Calu3 (cell line): ENCODE results near the gene LKAAEAR1. TPM values are rescaled to one million over a fixed set of nuclear protein-coding genes. Genes with fewer than 3 reads are reported as not detected.

Source experiments
- BruUV-seq: library from RNA; stranded (reverse); fragments of 400-500 nt; replicated peaks from 2 replicates; lab custom pipeline; 2021; lab: Mats Ljungman, UMichigan
- CTCF ChIA-PET: fragments of 300-600 bp; sonication (Branson Sonifier 250); formaldehyde crosslinking; loops from one replicate; lab custom pipeline; 2022; ENCODE audit warnings: antibody characterized with exemption; lab: Charles Lee
- DNase-seq: peaks from one replicate; pipeline ENCODE4 v3.0.0; 2022
- H3K27ac Mint-ChIP-seq: one replicate; pipeline ENCODE4 v1.8.0; 2022; ENCODE audit warnings: mixed read lengths; ENCODE audit not compliant: unreplicated experiment
- H3K27me3 Mint-ChIP-seq: one replicate; pipeline ENCODE4 v1.8.0; 2022; ENCODE audit warnings: mixed read lengths; ENCODE audit not compliant: unreplicated experiment
- H3K36me3 Mint-ChIP-seq: one replicate; pipeline ENCODE4 v1.8.0; 2022; ENCODE audit warnings: mild to moderate bottlenecking, moderate library complexity, mixed read lengths; ENCODE audit not compliant: insufficient read depth, unreplicated experiment
- H3K4me1 Mint-ChIP-seq: one replicate; pipeline ENCODE4 v1.8.0; 2022; ENCODE audit warnings: mild to moderate bottlenecking, low read depth, mixed read lengths; ENCODE audit not compliant: unreplicated experiment
- H3K4me3 Mint-ChIP-seq: one replicate; pipeline ENCODE4 v1.8.0; 2022; ENCODE audit warnings: mild to moderate bottlenecking, low read depth, moderate library complexity, mixed read lengths; ENCODE audit not compliant: unreplicated experiment
- H3K9me3 Mint-ChIP-seq: one replicate; pipeline ENCODE4 v1.8.0; 2022; ENCODE audit warnings: low read depth, mixed read lengths; ENCODE audit not compliant: unreplicated experiment
- CTCF ChIP-seq: fragments of 200-600 bp; IDR thresholded peaks from one replicate; pipeline ENCODE4 v1.8.0; 2022; ENCODE audit warnings: antibody characterized with exemption; ENCODE audit not compliant: unreplicated experiment
- intact Hi-C: fragments of 100-400 bp; cut with micrococcal nuclease; formaldehyde crosslinking; loops from one replicate; pipeline ENCODE4 v1.10.0; 2022; ENCODE audit not compliant: unreplicated experiment
- total RNA-seq: library from RNA; stranded (reverse); gene quantifications from 2 replicates; pipeline ENCODE4 v1.2.3, GENCODE V29; 2022

LKAAEAR1 gene
- total RNA-seq, 1 experiment from 2014 or later = not detected

DNA sequence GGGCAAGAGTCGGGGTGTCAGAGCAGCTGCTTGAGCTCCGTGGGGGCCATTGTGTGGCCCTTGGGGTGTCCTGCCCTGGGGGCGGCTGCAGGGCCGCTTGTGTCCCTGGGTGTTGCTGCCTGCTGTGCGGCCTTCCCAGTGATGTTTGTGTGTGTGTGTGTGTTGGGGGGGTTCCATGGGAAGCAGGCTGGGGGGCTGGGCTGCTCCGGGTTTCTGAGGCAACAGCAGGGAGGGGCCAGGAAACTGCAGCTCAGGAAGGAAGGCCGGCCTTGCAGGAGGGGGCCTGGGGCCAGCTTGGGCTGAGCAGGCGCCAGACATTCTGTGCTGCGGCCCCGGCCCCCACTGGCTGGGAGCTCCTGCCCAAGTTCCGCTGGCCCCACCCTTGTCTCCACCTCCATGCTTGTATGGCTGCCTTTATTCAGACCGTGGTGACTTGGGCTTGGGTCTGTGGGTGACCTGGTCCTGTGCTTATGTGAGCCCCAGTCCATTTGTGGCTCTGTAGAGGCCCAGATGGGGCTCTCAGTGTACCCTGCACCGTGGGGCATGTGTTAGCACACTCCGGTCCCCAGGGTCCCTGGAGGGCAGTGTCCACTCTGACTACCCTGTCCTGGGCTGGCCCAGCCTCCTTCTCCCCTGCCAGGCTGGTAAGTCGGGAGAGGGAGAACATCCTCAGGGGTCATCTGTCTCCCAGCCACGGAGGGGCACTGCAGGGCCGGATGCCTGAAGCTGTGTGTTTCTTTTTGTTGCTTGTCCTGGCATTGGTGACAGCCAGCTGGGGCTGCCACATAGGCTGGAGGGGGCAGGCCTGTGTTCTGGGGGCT lies 30.1 kb downstream of the LKAAEAR1 start:
- H3K27ac Mint-ChIP-seq = no peak overlapping the region
- H3K9me3 Mint-ChIP-seq = no peaks in the 10 kb centered on the region
- intact Hi-C loops = loop anchor here (10.0 kb wide), 1 partner anchor 159 kb away; the partner anchor contains the start of gene DNAJC5
- peaks cover 19% of the 10 kb centered on the region for H3K4me1 Mint-ChIP-seq
- BruUV-seq = no TSS peak
- no peaks in the 10 kb centered on the region for H3K36me3 Mint-ChIP-seq
- H3K4me3 Mint-ChIP-seq = no peak overlapping the region
- CTCF ChIA-PET = interaction anchor here (0.8 to 3.0 kb wide), 10 partner anchors 8 to 66 kb away, joined by 3 to 13 read pairs (median 4); partner anchors contain the start of gene TCEA2
- H3K27me3 Mint-ChIP-seq = peaks cover 63% of the 10 kb centered on the region
- DNase-seq = peak; percentile 68
- no peak for TF ChIP-seq CTCF

DNA sequence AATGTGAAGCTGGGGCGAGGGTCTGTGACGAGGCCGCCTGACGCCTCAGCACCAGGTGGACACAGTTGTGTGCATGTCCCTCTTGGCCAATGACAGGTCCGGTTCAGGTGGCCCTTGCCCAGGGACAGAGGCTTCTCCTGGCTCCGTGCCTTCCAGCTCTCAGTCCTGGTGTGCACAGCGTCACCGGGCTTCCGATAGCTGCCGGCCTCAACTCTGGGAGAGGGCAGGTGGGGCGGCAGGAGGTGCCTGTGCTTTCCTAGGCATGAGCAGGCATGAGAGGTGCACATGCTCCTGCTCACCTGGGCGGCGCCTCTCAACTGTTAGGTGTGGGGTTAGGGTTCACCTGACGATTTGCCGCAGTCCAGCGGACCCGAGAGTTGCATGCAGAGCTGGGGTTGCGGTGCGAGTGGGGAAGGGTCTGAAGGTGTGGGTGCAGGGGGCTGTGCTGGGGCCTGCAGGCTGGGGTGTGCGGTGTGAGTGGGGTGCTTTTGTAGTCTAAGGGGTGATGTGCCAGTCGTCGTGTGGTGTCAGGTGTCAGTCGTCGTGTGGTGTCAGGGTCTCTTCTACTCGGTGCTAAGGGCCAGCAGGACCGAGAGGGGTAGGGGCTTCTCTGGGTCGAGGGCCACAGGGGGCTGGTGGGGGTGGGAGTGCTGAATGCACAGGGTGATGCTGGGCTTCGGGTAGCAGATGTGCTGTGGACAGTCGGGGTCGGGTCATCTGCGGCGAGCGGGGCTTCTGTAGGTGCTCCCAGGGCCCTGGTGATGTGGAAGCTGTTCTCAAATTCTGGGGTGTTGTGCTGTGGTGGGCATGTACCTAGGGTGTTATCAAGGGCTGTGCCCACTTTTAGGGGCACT lies 31.0 kb downstream of the LKAAEAR1 start:
- no TSS peak for BruUV-seq

DNA sequence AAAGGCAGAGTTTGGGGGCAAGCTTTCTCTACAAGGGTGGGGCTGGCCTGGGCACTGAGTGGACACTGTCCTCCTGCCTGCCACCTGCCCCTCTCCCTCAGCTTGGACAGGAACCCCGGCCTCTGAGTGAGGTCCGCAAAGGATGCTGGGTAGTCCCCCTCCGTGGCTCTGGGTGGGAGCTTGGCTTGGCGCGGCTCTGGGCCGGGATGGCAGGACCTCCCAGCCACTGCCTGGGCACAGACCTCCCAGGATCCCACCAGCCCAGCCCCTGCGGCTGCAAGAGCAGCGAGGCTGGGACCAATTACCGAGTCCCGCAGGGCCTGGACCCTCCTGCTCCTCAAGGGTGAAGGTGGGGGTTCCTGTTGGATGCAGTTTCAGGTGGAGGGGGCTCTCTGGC lies 31.9 kb downstream of the LKAAEAR1 start:
- H3K27ac Mint-ChIP-seq = no peak overlapping the region
- no peak for TF ChIP-seq CTCF
- H3K27me3 Mint-ChIP-seq = peaks cover 75% of the 10 kb centered on the region
- H3K4me1 Mint-ChIP-seq = peaks cover 4% of the 10 kb centered on the region
- H3K9me3 Mint-ChIP-seq = no peaks in the 10 kb centered on the region
- no TSS peak for BruUV-seq
- H3K4me3 Mint-ChIP-seq = no peak overlapping the region
- intact Hi-C loops = loop anchor here (10.0 kb wide), 1 partner anchor 158 kb away; the partner anchor contains the start of gene DNAJC5
- CTCF ChIA-PET = interaction anchor here (2.7 to 3.0 kb wide), 2 partner anchors 10 to 14 kb away, joined by 7 to 13 read pairs; partner anchors contain the start of gene TCEA2
- no peaks in the 10 kb centered on the region for H3K36me3 Mint-ChIP-seq
- no peak for DNase-seq

More for the DNA sequence above, 31.0 kb downstream of the LKAAEAR1 start:
- TF ChIP-seq CTCF = no peak
- intact Hi-C loops = loop anchor here (10.0 kb wide), 1 partner anchor 158 kb away; the partner anchor contains the start of gene DNAJC5
- H3K4me3 Mint-ChIP-seq = no peak overlapping the region
- no peak overlapping the region for H3K27ac Mint-ChIP-seq
- CTCF ChIA-PET = interaction anchor here (0.9 to 3.0 kb wide), 3 partner anchors 9 to 15 kb away, joined by 3 to 13 read pairs (median 7); partner anchors contain the start of gene TCEA2
- DNase-seq = no peak
- H3K4me1 Mint-ChIP-seq = peaks cover 13% of the 10 kb centered on the region
- H3K27me3 Mint-ChIP-seq = peaks cover 66% of the 10 kb centered on the region
- H3K36me3 Mint-ChIP-seq = no peaks in the 10 kb centered on the region
- no peaks in the 10 kb centered on the region for H3K9me3 Mint-ChIP-seq
